Endodermal cell (in vitro differentiated cells): Measurements from ENCODE around the gene COL4A1. TPM values are rescaled to one million over a fixed set of nuclear protein-coding genes. Genes with fewer than 3 reads are reported as not detected.

ENCODE experiments used
- DNase-seq: peaks from one replicate; pipeline ENCODE4 v3.0.0-alpha.2; 2017
- H3K27ac ChIP-seq: 2 replicates; pipeline ENCODE4 v1.5.1; 2013; ENCODE audit warnings: mild to moderate bottlenecking, low read depth, low read length, moderate library complexity
- H3K27me3 ChIP-seq: 2 replicates; pipeline ENCODE4 v1.6.1; 2013; ENCODE audit warnings: mild to moderate bottlenecking, low read length, moderate library complexity; ENCODE audit not compliant: insufficient read depth, control insufficient read depth, poor library complexity, severe bottlenecking
- H3K36me3 ChIP-seq: 2 replicates; pipeline ENCODE4 v1.7.0; 2013; ENCODE audit warnings: mild to moderate bottlenecking, low read length, moderate library complexity; ENCODE audit not compliant: control insufficient read depth, insufficient read depth
- H3K4me1 ChIP-seq: one replicate; pipeline ENCODE4 v1.7.0; 2013; ENCODE audit warnings: low read length; ENCODE audit not compliant: control insufficient read depth, insufficient read depth
- H3K4me3 ChIP-seq: 2 replicates; pipeline ENCODE4 v1.5.1; 2013; ENCODE audit warnings: mild to moderate bottlenecking, low read length, moderate library complexity
- H3K9ac ChIP-seq: 2 replicates; pipeline ENCODE4 v1.6.1; 2013; ENCODE audit warnings: mild to moderate bottlenecking, low read length, moderate library complexity; ENCODE audit not compliant: poor library complexity, severe bottlenecking; ENCODE audit errors: extremely low read depth
- H3K9me3 ChIP-seq: 2 replicates; pipeline ENCODE4 v1.6.1; 2013; ENCODE audit warnings: mild to moderate bottlenecking, low read length, moderate library complexity; ENCODE audit not compliant: control insufficient read depth
- H3K27ac Mint-ChIP-seq: 2 replicates; pipeline ENCODE4 v1.8.0; 2020; ENCODE audit warnings: mixed read lengths
- H3K27me3 Mint-ChIP-seq: 2 replicates; pipeline ENCODE4 v1.8.0; 2021; ENCODE audit warnings: mild to moderate bottlenecking, mixed read lengths; ENCODE audit not compliant: insufficient read depth
- H3K36me3 Mint-ChIP-seq: 2 replicates; pipeline ENCODE4 v1.8.0; 2020; ENCODE audit warnings: low read depth, mixed read lengths
- H3K4me1 Mint-ChIP-seq: 2 replicates; pipeline ENCODE4 v1.8.0; 2020; ENCODE audit warnings: mixed read lengths
- H3K4me3 Mint-ChIP-seq: 2 replicates; pipeline ENCODE4 v1.8.0; 2020; ENCODE audit warnings: mild to moderate bottlenecking, moderate library complexity, mixed read lengths
- H3K9me3 Mint-ChIP-seq: 2 replicates; pipeline ENCODE4 v1.8.0; 2020; ENCODE audit warnings: mild to moderate bottlenecking, mixed read lengths
- CTCF ChIP-seq: fragments of 200-600 bp; sonication (generic); conservative IDR thresholded peaks from 2 replicates; pipeline ENCODE4 v1.5.0; 2021; ENCODE audit warnings: antibody characterized with exemption, mild to moderate bottlenecking
- WGBS, 2 experiments: methylation state at CpG; one replicate each; pipeline versions ENCODE4 v1.1.5 to v1.1.7; 2013; ENCODE audit warnings: missing lambda C conversion rate in 2 of 2, mixed read lengths in 1 of 2; ENCODE audit not compliant: insufficient coverage in 1 of 2, insufficient read length in 1 of 2; 5-methylcytosine and 5-hydroxymethylcytosine counted together
- total RNA-seq, 2 donors: library from RNA; stranded (reverse); fragmentation: NEBNext Ultra II Directional in 1 of 2; extraction: Animal tissue kit (Norgen Biotek cat#: 25700) in 1 of 2; gene quantifications; 2 replicates in 1 of 2; 3 replicates in 1 of 2; pipeline ENCODE4 v1.2.1, GENCODE V29; 2021

The COL4A1 gene
- total RNA-seq, 2 donors from 2014 or later = 702 to 764 TPM

- H3K27me3 Mint-ChIP-seq = no peaks in the 10 kb centered on the region
- WGBS, 2 experiments = 95 to 100% methylated on average over 3 to 9 of the region's 9 CpGs
- Histone ChIP-seq H3K4me1 (peaks cover 3% of the 10 kb centered on the region), H3K27me3 (no peaks in the 10 kb centered on the region), H3K27ac (no peak overlapping the region), H3K36me3 (peaks cover 96% of the 10 kb centered on the region), H3K4me3 (no peak overlapping the region), H3K9me3 (peaks cover 16% of the 10 kb centered on the region), H3K9ac (no peak overlapping the region)
- no peak overlapping the region for H3K27ac Mint-ChIP-seq
- peak; percentile 28 for DNase-seq
- TF ChIP-seq CTCF = no peak
- peaks cover 88% of the 10 kb centered on the region for H3K36me3 Mint-ChIP-seq
- H3K4me3 Mint-ChIP-seq = no peak overlapping the region
- H3K9me3 Mint-ChIP-seq = peaks cover 2% of the 10 kb centered on the region
- H3K4me1 Mint-ChIP-seq = peaks cover 14% of the 10 kb centered on the region
Measured at GRCh38 chr13:110289174-110289573, 17.8 kb downstream of the COL4A1 start.

- Mint-ChIP-seq H3K27ac (peak overlapping the region; percentile 16), H3K27me3 (no peaks in the 10 kb centered on the region), H3K4me1 (peaks cover 2% of the 10 kb centered on the region), H3K36me3 (peaks cover 78% of the 10 kb centered on the region), H3K4me3 (no peak overlapping the region), H3K9me3 (no peaks in the 10 kb centered on the region)
- no peaks in the 10 kb centered on the region for H3K4me1 ChIP-seq
- H3K36me3 ChIP-seq = peaks cover 96% of the 10 kb centered on the region
- no peak for DNase-seq
- H3K9me3 ChIP-seq = no peaks in the 10 kb centered on the region
- WGBS, 2 experiments = 91 to 94% methylated on average over 12 to 21 of the region's 21 CpGs
- TF ChIP-seq CTCF = no peak
- no peak overlapping the region for H3K27ac ChIP-seq
- H3K4me3 ChIP-seq = no peak overlapping the region
- no peaks in the 10 kb centered on the region for H3K27me3 ChIP-seq
- H3K9ac ChIP-seq = no peak overlapping the region
Measured at GRCh38 chr13:110286833-110287819, 19.8 kb downstream of the COL4A1 start.

- no peak overlapping the region for H3K4me3 ChIP-seq
- H3K4me3 Mint-ChIP-seq = no peak overlapping the region
- no peak overlapping the region for H3K27ac Mint-ChIP-seq
- peak; percentile 40 for DNase-seq
- H3K27me3 Mint-ChIP-seq = no peaks in the 10 kb centered on the region
- H3K36me3 Mint-ChIP-seq = peaks cover 76% of the 10 kb centered on the region
- peaks cover 2% of the 10 kb centered on the region for H3K4me1 Mint-ChIP-seq
- H3K4me1 ChIP-seq = no peaks in the 10 kb centered on the region
- WGBS, 2 experiments = 91% methylated on average over 8 to 14 of the region's 14 CpGs
- no peaks in the 10 kb centered on the region for H3K27me3 ChIP-seq
- no peak overlapping the region for H3K9ac ChIP-seq
- H3K9me3 Mint-ChIP-seq = no peaks in the 10 kb centered on the region
- peaks cover 92% of the 10 kb centered on the region for H3K36me3 ChIP-seq
- H3K9me3 ChIP-seq = no peaks in the 10 kb centered on the region
- no peak for TF ChIP-seq CTCF
- no peak overlapping the region for H3K27ac ChIP-seq
Measured at GRCh38 chr13:110285991-110286832, 20.7 kb downstream of the COL4A1 start.
